HK-2 (cell line): Measurements from ENCODE around the gene BEND6.
A peak's percentile ranks its signal among the peaks of the same experiment; 100 is the strongest.

Experiments
- DNase-seq: peaks from one replicate; pipeline ENCODE4 v3.0.0-alpha.2; 2018; ENCODE audit not compliant: unreplicated experiment

BEND6 gene

DNA sequence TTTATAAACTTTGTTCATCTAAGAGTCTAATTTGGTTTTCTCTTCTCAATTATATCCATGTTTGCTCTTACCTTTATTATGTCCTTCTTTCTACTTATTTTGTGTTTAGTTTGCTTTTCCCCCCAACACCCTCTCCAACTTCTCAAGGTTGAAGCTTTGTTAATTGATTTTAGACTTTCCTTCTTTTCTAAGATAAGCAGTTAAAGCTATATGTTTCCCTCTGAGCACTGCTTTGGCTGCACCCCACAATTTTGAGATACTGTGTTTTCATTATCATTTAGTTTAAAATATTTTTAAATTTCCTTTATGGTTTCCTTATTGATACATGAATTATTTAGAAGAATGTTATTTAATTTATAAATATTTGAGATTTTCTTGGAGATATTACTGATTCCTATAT lies 13.9 kb upstream of the BEND6 start:
- DNase-seq: no peak

GRCh38 chr6:56944661-56945060 lies 10.2 kb upstream of the BEND6 start:
- no peak for DNase-seq

DNA sequence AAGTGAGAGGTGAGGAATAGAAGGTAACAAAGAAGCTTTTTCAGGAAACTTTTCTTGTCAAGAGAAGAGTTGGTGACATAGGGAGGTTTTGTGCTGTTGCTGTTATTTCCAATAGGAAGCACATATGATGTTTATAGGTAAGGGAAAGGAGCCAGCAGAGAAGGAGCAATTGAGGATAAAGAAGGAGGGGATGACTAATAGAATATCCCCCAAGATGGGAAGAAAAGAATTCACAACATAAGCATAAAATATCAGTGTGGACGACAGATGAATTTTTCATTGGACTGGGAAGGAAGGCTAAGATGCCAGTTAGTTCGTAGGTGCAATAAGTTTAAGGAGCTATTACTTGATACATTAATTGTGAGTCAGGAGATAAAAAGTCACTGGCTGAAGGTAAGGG lies 8.5 kb upstream of the BEND6 start:
- DNase-seq: no peak

DNA sequence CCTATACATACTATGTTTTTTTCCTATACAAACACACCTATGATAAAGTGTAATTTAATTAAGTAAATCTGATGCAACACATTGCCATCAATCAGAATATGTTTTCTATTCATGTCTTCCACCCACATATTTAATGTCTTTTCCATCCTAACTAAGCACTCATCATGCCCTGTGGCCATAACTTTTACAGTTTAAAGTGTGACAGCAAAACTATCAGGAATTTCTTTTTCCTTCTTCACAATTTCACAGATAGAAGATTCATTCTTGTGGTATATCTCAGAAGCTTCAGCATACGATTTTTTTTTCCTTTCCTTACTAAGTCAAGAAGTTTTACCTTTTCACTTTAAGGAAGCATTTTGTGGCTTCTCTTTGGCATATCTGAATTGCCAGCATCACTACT lies 7.0 kb upstream of the BEND6 start:
- no peak for DNase-seq

GRCh38 chr6:56949265-56949664 lies 5.6 kb upstream of the BEND6 start:
- DNase-seq: no peak

DNA sequence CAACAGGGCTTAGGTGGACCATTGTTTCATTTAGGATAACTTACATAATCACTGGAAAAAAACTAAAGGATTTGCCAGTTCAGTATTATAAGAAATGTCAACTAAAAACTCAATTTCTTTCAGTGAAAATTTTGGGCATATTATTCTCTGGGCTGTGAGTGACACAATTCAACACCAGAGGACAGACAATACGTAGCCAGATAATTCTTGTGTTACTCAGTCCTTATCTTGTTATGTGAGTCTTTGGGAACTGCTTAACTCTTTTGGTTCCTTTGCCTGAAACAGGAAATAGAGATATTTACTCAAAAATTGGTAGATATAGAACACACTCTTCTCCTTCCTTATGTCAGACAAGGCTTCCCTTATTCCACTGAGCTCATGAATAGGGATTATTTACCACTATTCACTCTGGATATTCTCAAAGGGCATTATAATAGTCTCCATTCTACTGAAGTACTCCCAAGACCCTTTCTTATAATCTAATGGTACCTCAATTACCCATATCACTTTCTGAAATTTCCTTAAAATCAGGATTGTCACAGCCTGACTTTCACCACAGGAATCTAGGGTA lies 4.9 kb upstream of the BEND6 start:
- no peak for DNase-seq

GRCh38 chr6:56951049-56951831 lies 3.7 kb upstream of the BEND6 start:
- DNase-seq: no peak

DNA sequence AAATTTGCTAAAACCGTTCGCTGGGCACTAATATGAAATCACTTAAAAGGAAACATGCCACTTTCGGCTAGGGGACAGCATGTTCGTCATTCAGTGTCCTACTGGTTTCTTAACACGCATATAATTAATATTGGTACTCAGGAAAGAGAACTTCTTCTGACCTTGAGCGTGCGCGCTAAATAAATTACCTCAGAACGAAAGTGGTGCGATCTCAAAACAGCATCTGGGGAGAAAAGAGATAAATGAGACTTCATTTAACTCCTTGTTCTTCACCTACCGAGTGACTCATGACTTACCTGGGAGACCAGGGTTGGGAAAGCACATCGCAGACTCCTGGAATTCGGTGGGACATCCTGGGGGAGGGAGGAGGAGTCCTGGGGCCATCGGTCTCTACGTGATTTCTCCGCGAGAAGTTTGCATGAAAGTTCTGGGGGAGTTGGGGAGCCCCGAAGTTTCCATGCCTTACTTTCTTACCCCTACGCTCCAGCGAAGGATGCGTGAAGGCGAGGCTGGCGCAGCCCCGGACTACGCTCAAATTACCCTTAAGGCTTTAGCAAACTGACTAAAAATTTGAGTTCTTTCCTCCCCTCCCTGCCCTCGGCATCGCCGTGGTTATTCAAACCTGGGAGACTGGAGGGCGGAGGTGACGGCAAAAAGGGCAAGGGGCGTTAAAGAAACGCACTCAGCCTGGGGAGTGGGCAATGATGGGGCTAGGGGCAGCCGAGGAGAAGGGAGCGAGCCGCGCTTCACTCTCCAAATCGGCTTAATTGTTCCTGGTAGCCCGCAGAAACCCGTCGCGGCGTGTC lies 1.1 kb upstream of the BEND6 start:
- peak; percentile 18 for DNase-seq

DNA sequence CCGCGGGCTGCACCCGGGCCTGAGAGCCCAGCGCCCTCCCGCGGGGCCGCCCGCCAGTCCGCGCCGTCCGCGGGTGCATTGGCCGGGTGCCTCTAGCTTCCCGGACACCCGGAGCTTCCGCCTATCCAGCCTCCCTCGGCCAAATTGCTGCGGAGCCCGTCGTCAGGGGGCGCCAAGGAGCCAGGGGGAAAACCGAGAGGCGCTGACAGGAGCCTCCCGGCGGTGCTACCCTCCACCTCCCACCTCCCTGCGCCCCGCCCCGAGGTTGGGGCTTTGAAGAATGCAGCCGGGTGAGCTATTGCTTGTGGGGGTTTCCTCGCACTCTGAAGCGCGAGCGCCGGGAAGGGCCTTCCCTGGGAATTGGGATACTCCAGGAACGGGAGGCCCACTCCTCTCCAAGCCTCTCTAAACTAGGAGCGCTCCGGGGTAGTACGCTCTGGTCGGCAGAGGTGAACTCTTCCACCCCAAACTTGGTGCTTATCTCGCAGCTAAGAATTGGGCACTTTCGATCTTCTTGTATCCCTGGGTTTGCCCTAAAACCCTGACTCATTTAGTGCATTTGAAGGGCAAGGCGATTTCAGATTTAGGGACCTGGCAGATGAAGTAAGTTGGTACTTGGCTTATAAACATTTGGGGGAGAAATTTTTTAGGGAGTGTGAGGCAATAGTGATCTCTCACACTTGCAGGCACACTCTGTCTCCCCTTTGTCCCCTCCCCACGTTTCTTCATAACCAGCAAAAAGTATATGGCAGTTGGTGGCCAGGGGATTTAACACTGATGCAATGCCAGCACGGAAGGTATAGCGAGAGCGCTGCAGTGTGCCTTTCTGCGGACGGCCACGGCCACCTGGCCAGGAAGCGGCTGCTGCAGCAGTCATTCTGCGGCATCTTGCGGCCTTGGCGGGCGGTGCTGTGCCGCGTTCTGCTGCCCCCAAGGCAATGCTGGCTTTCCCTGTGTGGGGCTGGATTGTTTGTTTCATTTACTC lies 556 bp downstream of the BEND6 start:
- DNase-seq: peak; percentile 98

DNA sequence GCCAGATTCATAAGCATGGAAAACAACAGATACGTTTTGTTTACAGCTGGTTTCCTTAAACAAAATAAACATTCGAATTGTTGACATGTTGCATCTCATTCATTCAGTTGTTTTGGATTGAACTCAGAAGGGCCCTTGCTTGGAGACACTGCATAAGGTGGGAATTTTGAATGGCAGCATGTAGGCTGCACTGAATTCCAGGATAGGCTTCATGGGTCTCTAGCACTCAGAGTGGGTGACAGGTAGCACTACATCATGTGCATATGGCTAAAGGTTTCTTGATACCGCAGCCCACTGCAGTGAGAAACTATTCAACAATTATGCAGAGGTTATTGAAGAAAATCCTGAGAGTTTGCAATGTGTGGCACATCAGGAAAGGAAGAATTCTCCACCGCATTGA lies 1.6 kb downstream of the BEND6 start:
- no peak for DNase-seq

GRCh38 chr6:56957856-56958255 lies 2.9 kb downstream of the BEND6 start:
- DNase-seq: no peak

GRCh38 chr6:56958481-56958880 lies 3.6 kb downstream of the BEND6 start:
- no peak for DNase-seq

GRCh38 chr6:56959094-56959493 lies 4.2 kb downstream of the BEND6 start:
- no peak for DNase-seq

GRCh38 chr6:56959938-56960337 lies 5.0 kb downstream of the BEND6 start:
- no peak for DNase-seq

GRCh38 chr6:56961151-56961550 lies 6.2 kb downstream of the BEND6 start:
- no peak for DNase-seq

GRCh38 chr6:56962441-56962840 lies 7.5 kb downstream of the BEND6 start:
- peak; percentile 21 for DNase-seq

DNA sequence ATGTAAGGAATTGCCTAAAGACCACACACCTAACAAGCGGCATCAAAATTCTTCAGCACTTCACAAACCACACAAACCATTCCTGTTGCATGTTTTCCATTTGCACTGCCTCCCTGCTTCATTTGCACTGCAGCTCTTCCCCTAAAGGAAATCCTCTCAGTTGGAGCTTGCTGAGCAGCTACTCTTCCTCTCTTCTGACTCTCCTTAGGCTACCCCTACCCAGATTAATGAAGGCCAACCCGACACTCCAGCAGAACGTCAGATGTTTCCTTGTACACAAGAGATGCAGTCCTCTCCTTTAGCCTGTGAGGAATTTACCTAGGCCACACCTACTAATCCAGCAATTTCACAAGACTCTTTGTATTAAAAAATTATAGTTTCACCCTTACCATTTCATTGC lies 8.1 kb downstream of the BEND6 start:
- DNase-seq: no peak

- no peak for DNase-seq
Measured at GRCh38 chr6:56963793-56964192, 8.9 kb downstream of the BEND6 start.

- no peak for DNase-seq
Measured at GRCh38 chr6:56965126-56965525, 10.2 kb downstream of the BEND6 start.

GRCh38 chr6:56970849-56971248 lies 15.9 kb downstream of the BEND6 start:
- DNase-seq: no peak

GRCh38 chr6:56977192-56977591 lies 22.3 kb downstream of the BEND6 start:
- no peak for DNase-seq

DNA sequence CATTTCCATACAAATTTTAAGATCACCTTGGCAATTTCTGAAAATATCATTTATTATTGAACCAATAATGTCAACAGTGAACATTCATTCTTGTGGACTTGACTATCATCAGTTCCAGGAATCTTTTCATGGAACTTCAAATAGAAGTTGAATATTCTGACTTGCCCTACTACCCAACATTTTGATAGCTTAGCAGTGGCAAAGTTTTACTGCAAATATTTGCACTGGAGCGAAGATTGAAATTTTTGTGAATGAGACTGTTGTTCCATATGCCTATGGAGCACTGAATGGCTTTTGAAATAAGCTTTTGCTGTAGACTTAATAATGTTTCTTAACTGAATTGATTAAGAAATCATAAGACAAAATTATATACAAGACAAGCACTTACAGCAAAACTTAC lies 23.6 kb downstream of the BEND6 start:
- DNase-seq: no peak
